Left kidney (tissue), 2 donors: ENCODE data around the gene HS6ST3. TPM values are rescaled to one million over a fixed set of nuclear protein-coding genes. Genes with fewer than 3 reads are reported as not detected.

ENCODE experiments used
- DNase-seq: peaks from one replicate; pipeline ENCODE4 v3.0.0-alpha.2; 2013
- polyA plus RNA-seq: library from polyadenylated mRNA; unstranded; fragments of 120-200 nt; gene quantifications from one replicate; pipeline ENCODE4 v1.2.1, GENCODE V29; 2013; ENCODE audit not compliant: insufficient read length

The HS6ST3 gene
- polyA plus RNA-seq, 1 donor, result 3.3 TPM

- DNase-seq, result no peak
Observed at GRCh38 chr13:96824140-96824539, 734.2 kb downstream of the HS6ST3 start.

- no peak for DNase-seq
Observed at GRCh38 chr13:96825653-96826052, 735.7 kb downstream of the HS6ST3 start.

- DNase-seq, result no peak
Observed at GRCh38 chr13:96834626-96835025, 744.7 kb downstream of the HS6ST3 start.

GRCh38 chr13:96835546-96835945, 745.6 kb downstream of the HS6ST3 start:
- peak; percentile 31 for DNase-seq

GRCh38 chr13:96836733-96837132, 746.8 kb downstream of the HS6ST3 start:
- DNase-seq, result no peak

GRCh38 chr13:96837809-96838208, 747.9 kb downstream of the HS6ST3 start:
- no peak for DNase-seq

GRCh38 chr13:96844195-96844594, 754.3 kb downstream of the HS6ST3 start:
- no peak for DNase-seq

- no peak for DNase-seq
Observed at GRCh38 chr13:96844616-96845015, 754.7 kb downstream of the HS6ST3 start.

GRCh38 chr13:96848286-96848685, 758.4 kb downstream of the HS6ST3 start:
- no peak for DNase-seq

GRCh38 chr13:96849091-96849490, 759.2 kb downstream of the HS6ST3 start:
- no peak for DNase-seq

GRCh38 chr13:96850538-96851145, 760.7 kb downstream of the HS6ST3 start:
- no peak for DNase-seq

GRCh38 chr13:96851856-96852445, 762.0 kb downstream of the HS6ST3 start:
- DNase-seq, result no peak

GRCh38 chr13:96858133-96858826, 768.4 kb downstream of the HS6ST3 start:
- no peak for DNase-seq

- DNase-seq, result no peak
Observed at GRCh38 chr13:96860882-96861281, 771.0 kb downstream of the HS6ST3 start.

GRCh38 chr13:96862093-96862492, 772.2 kb downstream of the HS6ST3 start:
- DNase-seq, result no peak

- no peak for DNase-seq
Observed at GRCh38 chr13:96862999-96863398, 773.1 kb downstream of the HS6ST3 start.

GRCh38 chr13:96871469-96871868, 781.6 kb downstream of the HS6ST3 start:
- no peak for DNase-seq

GRCh38 chr13:96880419-96880818, 790.5 kb downstream of the HS6ST3 start:
- DNase-seq, result no peak

Other genes with a start within 250 kb of the HS6ST3 start
- 55.4 TPM for gene UGGT2, start 36.7 kb upstream of the HS6ST3 start, polyA plus RNA-seq